Glutamatergic neuron (in vitro differentiated cells): ENCODE data around the gene HBM. TPM values are rescaled to one million over a fixed set of nuclear protein-coding genes. Genes with fewer than 3 reads are reported as not detected.
"Not testable (repeated sequence)": the region's sequence is repeated elsewhere in the genome, so short reads cannot be mapped to it uniquely, and the experiment has no call there.

ENCODE experiments used
- DNase-seq: peaks from one replicate; pipeline ENCODE4 v3.0.0; 2022
- H3K27ac Mint-ChIP-seq: one replicate; pipeline ENCODE4 v1.8.0; 2020; ENCODE audit warnings: mild to moderate bottlenecking, mixed read lengths, inconsistent platforms; ENCODE audit not compliant: unreplicated experiment
- H3K27me3 Mint-ChIP-seq: one replicate; pipeline ENCODE4 v1.8.0; 2020; ENCODE audit warnings: mild to moderate bottlenecking, moderate library complexity, mixed read lengths, inconsistent platforms; ENCODE audit not compliant: unreplicated experiment
- H3K36me3 Mint-ChIP-seq: one replicate; pipeline ENCODE4 v1.8.0; 2020; ENCODE audit warnings: mild to moderate bottlenecking, mixed read lengths, inconsistent platforms; ENCODE audit not compliant: unreplicated experiment
- H3K4me1 Mint-ChIP-seq: one replicate; pipeline ENCODE4 v1.8.0; 2020; ENCODE audit warnings: mild to moderate bottlenecking, low read depth, mixed read lengths, inconsistent platforms; ENCODE audit not compliant: unreplicated experiment
- H3K4me3 Mint-ChIP-seq: one replicate; pipeline ENCODE4 v1.8.0; 2020; ENCODE audit warnings: mild to moderate bottlenecking, mixed read lengths, inconsistent platforms; ENCODE audit not compliant: unreplicated experiment
- H3K9me3 Mint-ChIP-seq: one replicate; pipeline ENCODE4 v1.8.0; 2020; ENCODE audit warnings: mild to moderate bottlenecking, moderate library complexity, mixed read lengths, inconsistent platforms; ENCODE audit not compliant: unreplicated experiment
- CTCF ChIP-seq: fragments of 200-600 bp; sonication (generic); IDR thresholded peaks from one replicate; pipeline ENCODE4 v1.5.0; 2021; ENCODE audit not compliant: partially characterized antibody, unreplicated experiment
- total RNA-seq: library from RNA; stranded (reverse); fragmentation: NEBNext Ultra II Directional; extraction: Animal tissue kit (Norgen Biotek cat#: 25700); gene quantifications from one replicate; pipeline ENCODE4 v1.2.1, GENCODE V29; 2021; ENCODE audit not compliant: unreplicated experiment

HBM gene
- total RNA-seq, 1 donor from 2014 or later = not detected

GRCh38 chr16:167122-167690, 1.4 kb downstream of the HBM start:
- H3K27me3 Mint-ChIP-seq = peaks cover 18% of the 10 kb centered on the region
- H3K27ac Mint-ChIP-seq = peak overlapping the region; percentile 82
- peak overlapping the region; percentile 79 for H3K4me3 Mint-ChIP-seq
- peaks cover 7% of the 10 kb centered on the region for H3K9me3 Mint-ChIP-seq
- H3K4me1 Mint-ChIP-seq = peaks cover 5% of the 10 kb centered on the region
- TF ChIP-seq CTCF = no peak
- H3K36me3 Mint-ChIP-seq = peaks cover 3% of the 10 kb centered on the region
- no peak for DNase-seq

- Mint-ChIP-seq H3K4me3 (no peak overlapping the region), H3K27me3 (peaks cover 18% of the 10 kb centered on the region), H3K9me3 (peaks cover 7% of the 10 kb centered on the region), H3K36me3 (no peaks in the 10 kb centered on the region), H3K4me1 (peaks cover 5% of the 10 kb centered on the region), H3K27ac (no peak overlapping the region)
- TF ChIP-seq CTCF = no peak
- no peak for DNase-seq
Measured at GRCh38 chr16:168424-168823, 2.6 kb downstream of the HBM start.

- H3K4me3 Mint-ChIP-seq = no peak overlapping the region
- peaks cover 18% of the 10 kb centered on the region for H3K27me3 Mint-ChIP-seq
- no peak for TF ChIP-seq CTCF
- H3K27ac Mint-ChIP-seq = no peak overlapping the region
- DNase-seq = no peak
- H3K9me3 Mint-ChIP-seq = peaks cover 7% of the 10 kb centered on the region
- no peaks in the 10 kb centered on the region for H3K36me3 Mint-ChIP-seq
- H3K4me1 Mint-ChIP-seq = peaks cover 5% of the 10 kb centered on the region
Measured at GRCh38 chr16:169014-169413, 3.2 kb downstream of the HBM start.

GRCh38 chr16:170088-170507, 4.3 kb downstream of the HBM start:
- Mint-ChIP-seq H3K27me3 (peaks cover 26% of the 10 kb centered on the region), H3K9me3 (peaks cover 11% of the 10 kb centered on the region)
- H3K4me3 Mint-ChIP-seq, DNase-seq, H3K36me3 Mint-ChIP-seq, H3K27ac Mint-ChIP-seq, H3K4me1 Mint-ChIP-seq: not testable (repeated sequence)

- peak overlapping the region; percentile 52 for H3K4me3 Mint-ChIP-seq
- no peaks in the 10 kb centered on the region for H3K36me3 Mint-ChIP-seq
- DNase-seq = no peak
- peaks cover 30% of the 10 kb centered on the region for H3K27me3 Mint-ChIP-seq
- H3K27ac Mint-ChIP-seq = peak overlapping the region; percentile 34
- no peak for TF ChIP-seq CTCF
- peaks cover 11% of the 10 kb centered on the region for H3K9me3 Mint-ChIP-seq
- peaks cover 5% of the 10 kb centered on the region for H3K4me1 Mint-ChIP-seq
Measured at GRCh38 chr16:170788-171187, 5.0 kb downstream of the HBM start.

- Mint-ChIP-seq H3K4me3 (peak within 1 kb of the TSS; percentile 11), H3K27me3 (peaks cover 30% of the 10 kb centered on the region)
- not testable (repeated sequence) for H3K9me3 Mint-ChIP-seq, H3K36me3 Mint-ChIP-seq, H3K27ac Mint-ChIP-seq, DNase-seq, H3K4me1 Mint-ChIP-seq
Measured at GRCh38 chr16:172374-172941, 6.7 kb downstream of the HBM start, which contains the start of gene HBA2. TSS of gene HBA2 (plus strand) at chr16:172876. CDS start at chr16:172913, 37 bp downstream.

GRCh38 chr16:173211-173854, 7.6 kb downstream of the HBM start:
- peaks cover 36% of the 10 kb centered on the region for H3K27me3 Mint-ChIP-seq
- not testable (repeated sequence) for H3K4me3 Mint-ChIP-seq, H3K4me1 Mint-ChIP-seq, H3K27ac Mint-ChIP-seq, H3K9me3 Mint-ChIP-seq, DNase-seq, H3K36me3 Mint-ChIP-seq
